Measurements from ENCODE around the gene CBARP.

CBARP gene

GRCh38 chr19:1224047-1224825 lies 13.6 kb downstream of the CBARP start:
- no peak for ATAC-seq (replicated peaks)
- H3K27me3 Mint-ChIP-seq, result no peaks in the 10 kb centered on the region
- peaks cover 16% of the 10 kb centered on the region for H3K36me3 Mint-ChIP-seq (ENCODE audit: insufficient read depth)

GRCh38 chr19:1223018-1223855 lies 14.6 kb downstream of the CBARP start:
- Mint-ChIP-seq H3K36me3 (ENCODE audit: insufficient read depth) (peaks cover 16% of the 10 kb centered on the region), H3K9me3 (no peaks in the 10 kb centered on the region)
- DNase-seq, result no peak

More at GRCh38 chr19:1224047-1224825, 13.6 kb downstream of the CBARP start:
- no peaks in the 10 kb centered on the region for H3K9me3 Mint-ChIP-seq
- no peak overlapping the region for H3K27ac Mint-ChIP-seq
- H3K4me3 Mint-ChIP-seq, result no peak overlapping the region
- DNase-seq, result no peak
- no peaks in the 10 kb centered on the region for H3K4me1 Mint-ChIP-seq (ENCODE audit: low read depth in 2 of 2)

GRCh38 chr19:1222394-1222793 lies 15.4 kb downstream of the CBARP start:
- Mint-ChIP-seq H3K4me3 (no peak overlapping the region), H3K36me3 (ENCODE audit: insufficient read depth) (peaks cover 13% of the 10 kb centered on the region), H3K27me3 (no peaks in the 10 kb centered on the region), H3K27ac (no peak overlapping the region), H3K4me1 (ENCODE audit: low read depth in 2 of 2) (peaks cover 0 to 2% of the 10 kb centered on the region in 2 donors), H3K9me3 (no peaks in the 10 kb centered on the region)
- ATAC-seq (replicated peaks), result no peak
- DNase-seq, result no peak

More at GRCh38 chr19:1223018-1223855, 14.6 kb downstream of the CBARP start:
- ATAC-seq (replicated peaks), result no peak
- no peaks in the 10 kb centered on the region for H3K27me3 Mint-ChIP-seq
- no peak overlapping the region for H3K4me3 Mint-ChIP-seq
- no peak overlapping the region for H3K27ac Mint-ChIP-seq
- H3K4me1 Mint-ChIP-seq (ENCODE audit: low read depth in 2 of 2), result peaks cover 0 to under 1% of the 10 kb centered on the region in 2 donors

GRCh38 chr19:1221904-1222255 lies 15.9 kb downstream of the CBARP start:
- ATAC-seq (replicated peaks) (no peak), DNase-seq (no peak)
- Mint-ChIP-seq H3K27ac (no peak overlapping the region), H3K36me3 (ENCODE audit: insufficient read depth) (peaks cover 18% of the 10 kb centered on the region), H3K9me3 (no peaks in the 10 kb centered on the region), H3K4me3 (no peak overlapping the region), H3K27me3 (no peaks in the 10 kb centered on the region), H3K4me1 (ENCODE audit: low read depth in 2 of 2) (peaks cover 2 to 3% of the 10 kb centered on the region in 2 donors)

GRCh38 chr19:1220976-1221903 lies 16.6 kb downstream of the CBARP start:
- Mint-ChIP-seq H3K27me3 (no peaks in the 10 kb centered on the region), H3K9me3 (no peaks in the 10 kb centered on the region), H3K36me3 (ENCODE audit: insufficient read depth) (peaks cover 22% of the 10 kb centered on the region), H3K4me3 (no peak overlapping the region), H3K4me1 (ENCODE audit: low read depth in 2 of 2) (peaks cover 2 to 3% of the 10 kb centered on the region in 2 donors), H3K27ac (peak overlapping the region in 1 of 2 donors; percentile 41)
- ATAC-seq (replicated peaks) (no peak), DNase-seq (no peak)

- no peak for ATAC-seq (replicated peaks)
- peaks cover 22% of the 10 kb centered on the region for H3K36me3 Mint-ChIP-seq (ENCODE audit: insufficient read depth)
- DNase-seq, result no peak
- H3K27ac Mint-ChIP-seq, result peak overlapping the region in 1 of 2 donors; percentile 41
- peaks cover 3 to 4% of the 10 kb centered on the region in 2 donors for H3K4me1 Mint-ChIP-seq (ENCODE audit: low read depth in 2 of 2)
- no peaks in the 10 kb centered on the region for H3K9me3 Mint-ChIP-seq
- H3K4me3 Mint-ChIP-seq, result no peak overlapping the region
- H3K27me3 Mint-ChIP-seq, result no peaks in the 10 kb centered on the region
These were observed 17.3 kb downstream of the CBARP start for GRCh38 chr19:1220477-1220930.

GRCh38 chr19:1219786-1220476 lies 17.9 kb downstream of the CBARP start:
- no peak overlapping the region for H3K27ac Mint-ChIP-seq
- no peak overlapping the region for H3K4me3 Mint-ChIP-seq
- peaks cover 21% of the 10 kb centered on the region for H3K36me3 Mint-ChIP-seq (ENCODE audit: insufficient read depth)
- H3K27me3 Mint-ChIP-seq, result no peaks in the 10 kb centered on the region
- H3K9me3 Mint-ChIP-seq, result no peaks in the 10 kb centered on the region
- ATAC-seq (replicated peaks) (no peak), DNase-seq (no peak)
- H3K4me1 Mint-ChIP-seq (ENCODE audit: low read depth in 2 of 2), result peaks cover 3 to 4% of the 10 kb centered on the region in 2 donors

- no peak overlapping the region for H3K27ac Mint-ChIP-seq
These were observed 18.8 kb downstream of the CBARP start for GRCh38 chr19:1218751-1219567.

GRCh38 chr19:1217366-1217765 lies 20.4 kb downstream of the CBARP start:
- Mint-ChIP-seq H3K27me3 (no peaks in the 10 kb centered on the region), H3K9me3 (no peaks in the 10 kb centered on the region), H3K27ac (peak overlapping the region in 1 of 2 donors; percentile 41), H3K36me3 (ENCODE audit: insufficient read depth) (peaks cover 32% of the 10 kb centered on the region), H3K4me3 (no peak overlapping the region), H3K4me1 (ENCODE audit: low read depth in 2 of 2) (peaks cover 15 to 17% of the 10 kb centered on the region in 2 donors)
- no peak for DNase-seq
- ATAC-seq (replicated peaks), result no peak

More at GRCh38 chr19:1218751-1219567, 18.8 kb downstream of the CBARP start:
- Mint-ChIP-seq H3K9me3 (no peaks in the 10 kb centered on the region), H3K4me3 (no peak overlapping the region), H3K27me3 (no peaks in the 10 kb centered on the region), H3K4me1 (ENCODE audit: low read depth in 2 of 2) (peaks cover 5 to 7% of the 10 kb centered on the region in 2 donors), H3K36me3 (ENCODE audit: insufficient read depth) (peaks cover 24% of the 10 kb centered on the region)
- no peak for ATAC-seq (replicated peaks)
- no peak for DNase-seq

- Mint-ChIP-seq H3K27ac (no peak overlapping the region), H3K9me3 (no peaks in the 10 kb centered on the region), H3K27me3 (no peaks in the 10 kb centered on the region), H3K4me3 (no peak overlapping the region), H3K36me3 (ENCODE audit: insufficient read depth) (peaks cover 34% of the 10 kb centered on the region), H3K4me1 (ENCODE audit: low read depth in 2 of 2) (peaks cover 16 to 17% of the 10 kb centered on the region in 2 donors)
- no peak for DNase-seq
- ATAC-seq (replicated peaks), result no peak
These were observed 21.0 kb downstream of the CBARP start for GRCh38 chr19:1216756-1217155.

- Mint-ChIP-seq H3K27ac (peak overlapping the region in 1 of 2 donors; percentile 51), H3K36me3 (ENCODE audit: insufficient read depth) (peaks cover 31% of the 10 kb centered on the region), H3K9me3 (no peaks in the 10 kb centered on the region), H3K27me3 (no peaks in the 10 kb centered on the region), H3K4me1 (ENCODE audit: low read depth in 2 of 2) (peaks cover 19 to 27% of the 10 kb centered on the region in 2 donors), H3K4me3 (no peak overlapping the region)
- ATAC-seq (replicated peaks), result no peak
- DNase-seq, result no peak
These were observed 22.7 kb downstream of the CBARP start for GRCh38 chr19:1214862-1215731.

Measured in effector memory CD8-positive, alpha-beta T cell (primary cell).